ENCODE measurements around the gene DCUN1D3. TPM values are rescaled to one million over a fixed set of nuclear protein-coding genes. Genes with fewer than 3 reads are reported as not detected.
A peak's percentile ranks its signal among the peaks of the same experiment; 100 is the strongest.

Gene DCUN1D3
- total RNA-seq, 1 experiment from 2014 or later, result 16.1 TPM

DNA sequence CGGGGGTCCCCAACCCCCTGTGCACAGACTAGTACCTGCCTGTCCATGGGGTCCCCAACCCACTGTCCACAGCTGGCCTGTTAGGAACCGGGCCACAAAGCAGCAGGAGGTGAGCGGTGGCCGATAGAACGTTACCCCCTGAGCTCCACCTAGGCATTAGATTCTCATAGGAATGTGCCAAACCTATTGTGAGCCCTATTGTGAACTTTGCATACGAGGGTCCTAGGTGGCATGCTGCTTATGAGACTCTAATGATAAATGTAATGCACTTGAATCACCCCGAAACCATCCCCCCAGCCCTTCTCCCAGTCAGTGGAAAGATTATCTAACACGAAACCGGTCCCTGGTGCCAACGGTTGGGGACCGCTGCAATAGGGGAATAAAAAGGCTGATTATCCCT is 92.3 kb downstream of the DCUN1D3 start:
- TF ChIP-seq, protein P1, sequence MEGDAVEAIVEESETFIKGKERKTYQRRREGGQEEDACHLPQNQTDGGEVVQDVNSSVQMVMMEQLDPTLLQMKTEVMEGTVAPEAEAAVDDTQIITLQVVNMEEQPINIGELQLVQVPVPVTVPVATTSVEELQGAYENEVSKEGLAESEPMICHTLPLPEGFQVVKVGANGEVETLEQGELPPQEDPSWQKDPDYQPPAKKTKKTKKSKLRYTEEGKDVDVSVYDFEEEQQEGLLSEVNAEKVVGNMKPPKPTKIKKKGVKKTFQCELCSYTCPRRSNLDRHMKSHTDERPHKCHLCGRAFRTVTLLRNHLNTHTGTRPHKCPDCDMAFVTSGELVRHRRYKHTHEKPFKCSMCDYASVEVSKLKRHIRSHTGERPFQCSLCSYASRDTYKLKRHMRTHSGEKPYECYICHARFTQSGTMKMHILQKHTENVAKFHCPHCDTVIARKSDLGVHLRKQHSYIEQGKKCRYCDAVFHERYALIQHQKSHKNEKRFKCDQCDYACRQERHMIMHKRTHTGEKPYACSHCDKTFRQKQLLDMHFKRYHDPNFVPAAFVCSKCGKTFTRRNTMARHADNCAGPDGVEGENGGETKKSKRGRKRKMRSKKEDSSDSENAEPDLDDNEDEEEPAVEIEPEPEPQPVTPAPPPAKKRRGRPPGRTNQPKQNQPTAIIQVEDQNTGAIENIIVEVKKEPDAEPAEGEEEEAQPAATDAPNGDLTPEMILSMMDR (conservative IDR thresholded peaks at IDR 0.05), result no peak
- H3K9me3 Mint-ChIP-seq, result no peaks in the 10 kb centered on the region
- H3K27me3 Mint-ChIP-seq (ENCODE audit: low read depth), result no peaks in the 10 kb centered on the region
- no peak overlapping the region for H3K23ac ChIP-seq (ENCODE audit: insufficient read length, low read depth, low read length)
- H2BK15ac ChIP-seq (ENCODE audit: low read depth, low read length), result no peak overlapping the region
- H4K5ac ChIP-seq (ENCODE audit: insufficient read length, low read depth, low read length), result no peak overlapping the region
- H2BK120ac ChIP-seq (ENCODE audit: low read depth, low read length, poor library complexity, severe bottlenecking), result no peak overlapping the region
- H3K14ac ChIP-seq (ENCODE audit: insufficient read depth, low read length), result no peak overlapping the region
- H3K9ac ChIP-seq (ENCODE audit: extremely low read depth, insufficient read length, low read length), result no peak overlapping the region
- H3K79me1 ChIP-seq (ENCODE audit: insufficient read depth, low read depth, low read length, poor library complexity, severe bottlenecking), result no peaks in the 10 kb centered on the region
- no peaks in the 10 kb centered on the region for H3K27me3 ChIP-seq (ENCODE audit: insufficient read depth, low read length)
- H3T11ph ChIP-seq (ENCODE audit: low read length), result no peak overlapping the region
- no peaks in the 10 kb centered on the region for H4K20me1 ChIP-seq (ENCODE audit: control insufficient read depth, insufficient read depth, insufficient read length)
- no peaks in the 10 kb centered on the region for H3K79me2 ChIP-seq (ENCODE audit: insufficient read depth, low read length)
- no CpG with 5 or more reads among the region's 11 CpGs for WGBS (ENCODE audit: extremely low coverage, insufficient read length, low lambda C conversion rate)
- no peak overlapping the region for H3K4ac ChIP-seq (ENCODE audit: low read depth, low read length)
- no peak overlapping the region for H2BK12ac ChIP-seq (ENCODE audit: insufficient read length, low read depth, low read length)
- H3K36me3 Mint-ChIP-seq (ENCODE audit: insufficient read depth in 1 of 3, low read depth in 3 of 3), result no peaks in the 10 kb centered on the region
- H2BK5ac ChIP-seq (ENCODE audit: insufficient read length, low read length), result no peak overlapping the region
- H3K23me2 ChIP-seq (ENCODE audit: insufficient read length, low read depth, low read length, poor library complexity, severe bottlenecking), result peaks cover 2% of the 10 kb centered on the region
- H3K4me1 ChIP-seq (ENCODE audit: insufficient read depth, low read length), result no peaks in the 10 kb centered on the region
- H4K8ac ChIP-seq (replicated peaks; ENCODE audit: insufficient read length, low read depth, low read length), result no peak overlapping the region
- H3K9me3 ChIP-seq (ENCODE audit: control insufficient read depth, low read depth, low read length), result no peaks in the 10 kb centered on the region
- H2AK5ac ChIP-seq (ENCODE audit: insufficient read length, low read length), result no peak overlapping the region
- no peak overlapping the region for H2BK20ac ChIP-seq (ENCODE audit: low read depth, low read length, poor library complexity, severe bottlenecking)
- H3K4me2 ChIP-seq (ENCODE audit: insufficient read depth, insufficient read length, low read length), result no peak overlapping the region
- peak overlapping the region in 1 of 3 experiments; percentile 30; a peak in 1 of 7 replicates for H3K27ac Mint-ChIP-seq
- H3K56ac ChIP-seq (ENCODE audit: insufficient read length, low read depth, low read length), result no peak overlapping the region
- no peak overlapping the region for H3K27ac ChIP-seq (ENCODE audit: insufficient read length, low read depth, low read length)
- DNase-seq, result no peak
- no peak overlapping the region for H3K18ac ChIP-seq (ENCODE audit: insufficient read length, low read depth, low read length)
- peaks cover 11 to 15% of the 10 kb centered on the region in 2 experiments for H3K4me1 Mint-ChIP-seq
- H4K91ac ChIP-seq (ENCODE audit: insufficient read length, low read depth, low read length), result no peak overlapping the region
- H2AFZ ChIP-seq (ENCODE audit: low read length), result no peak overlapping the region
- H3K4me3 Mint-ChIP-seq, result peak overlapping the region; percentile 95 to 98
